GM23338 (cell line): ENCODE measurements around the gene CNTNAP2.

Source experiments
- EZH2 ChIP-seq: fragments of 200-600 bp; sonication (generic); IDR thresholded peaks from one replicate; pipeline ENCODE4 v1.8.0; 2017; ENCODE audit warnings: antibody characterized with exemption, mild to moderate bottlenecking, low read depth; ENCODE audit not compliant: unreplicated experiment
- EZH2phosphoT487 ChIP-seq: fragments of 200-600 bp; sonication (generic); IDR thresholded peaks from one replicate; pipeline ENCODE4 v1.8.1; 2018; ENCODE audit warnings: antibody characterized with exemption; ENCODE audit not compliant: unreplicated experiment
- JUNB ChIP-seq: IDR thresholded peaks from one replicate; pipeline ENCODE4 v1.6.1; 2016; ENCODE audit warnings: antibody characterized with exemption; ENCODE audit not compliant: unreplicated experiment
- POLR2AphosphoS5 ChIP-seq: IDR thresholded peaks from 2 replicates; pipeline ENCODE4 v1.6.1; 2016; ENCODE audit warnings: antibody characterized with exemption, low read depth
- STAT1 ChIP-seq: IDR thresholded peaks from one replicate; pipeline ENCODE4 v1.6.1; 2016; ENCODE audit warnings: antibody characterized with exemption; ENCODE audit not compliant: unreplicated experiment
- ZNF331 ChIP-seq: fragments of 250-450 bp; sonication (Bioruptor Pico); IDR thresholded peaks from 2 replicates; pipeline ENCODE4 v1.5.0; 2020; ENCODE audit warnings: low read depth, mild to moderate bottlenecking, moderate library complexity
- TF ChIP-seq, protein P1 (sequence below), 2 experiments: fragments of 200-600 bp in 1 of 2; sonication (generic) in 1 of 2; conservative IDR thresholded peaks; 2 replicates each; pipeline versions ENCODE4 v1.5.1 to v1.6.1; 2016 to 2017; ENCODE audit warnings: antibody characterized with exemption in 2 of 2, low read depth in 2 of 2, mild to moderate bottlenecking in 2 of 2, moderate library complexity in 1 of 2
- TF ChIP-seq, protein P2 (sequence below): fragments of 250-450 bp; sonication (Bioruptor Pico); IDR thresholded peaks from 2 replicates; pipeline ENCODE4 v1.5.0; 2020; ENCODE audit warnings: mild to moderate bottlenecking, moderate library complexity
- TF ChIP-seq, protein P3 (sequence below): IDR thresholded peaks from one replicate; pipeline ENCODE4 v1.6.1; 2018; ENCODE audit warnings: antibody characterized with exemption; ENCODE audit not compliant: unreplicated experiment
- TF ChIP-seq, protein P4 (sequence below): IDR thresholded peaks from 2 replicates; pipeline ENCODE4 v1.6.1; 2016; ENCODE audit warnings: antibody characterized with exemption

DNA sequence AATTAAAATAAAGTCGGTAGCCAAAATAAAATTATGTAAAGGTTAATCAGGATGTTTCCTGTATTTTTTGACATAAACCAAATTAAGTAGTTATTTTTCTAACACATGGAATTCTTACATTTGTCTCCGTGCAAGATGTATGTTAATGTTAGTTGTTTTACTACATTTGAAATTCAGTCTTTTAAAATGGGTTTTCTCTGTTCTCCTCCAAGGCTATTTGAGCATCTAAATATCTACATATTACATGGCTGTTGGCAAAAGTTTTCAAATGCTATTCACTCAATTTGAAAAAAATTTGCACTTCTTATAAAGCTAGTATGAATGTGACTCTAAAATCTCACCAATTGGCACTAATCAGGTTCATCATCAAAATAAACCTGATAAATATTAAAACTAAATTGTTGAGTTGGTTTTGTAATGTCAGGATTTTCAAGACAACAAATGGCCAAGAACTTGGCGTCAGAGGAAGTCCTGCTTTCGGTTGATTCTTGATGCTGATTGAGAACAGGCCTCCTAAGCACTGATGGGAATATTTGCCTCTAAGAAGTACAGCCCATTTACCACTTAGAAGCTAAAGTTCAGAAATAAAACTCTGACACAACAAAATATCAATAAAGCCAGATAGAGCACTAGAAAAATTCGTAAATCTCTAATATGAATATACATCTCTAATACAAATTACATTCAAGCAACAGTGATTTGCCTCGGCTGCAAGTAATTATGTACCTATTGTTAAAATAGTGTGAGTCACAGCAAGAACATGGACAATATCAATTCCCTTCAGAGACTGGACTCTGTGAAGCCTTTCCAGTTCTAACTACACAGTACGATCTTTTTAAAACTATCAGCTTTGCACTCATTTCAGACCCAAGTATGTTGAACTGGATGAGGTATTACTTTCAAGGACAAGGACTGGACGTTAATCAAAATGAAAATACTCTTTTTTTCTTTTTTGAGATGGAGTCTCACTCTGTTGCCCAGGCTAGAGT, 1740.8 kb downstream of the CNTNAP2 start:
- TF ChIP-seq, protein P1, sequence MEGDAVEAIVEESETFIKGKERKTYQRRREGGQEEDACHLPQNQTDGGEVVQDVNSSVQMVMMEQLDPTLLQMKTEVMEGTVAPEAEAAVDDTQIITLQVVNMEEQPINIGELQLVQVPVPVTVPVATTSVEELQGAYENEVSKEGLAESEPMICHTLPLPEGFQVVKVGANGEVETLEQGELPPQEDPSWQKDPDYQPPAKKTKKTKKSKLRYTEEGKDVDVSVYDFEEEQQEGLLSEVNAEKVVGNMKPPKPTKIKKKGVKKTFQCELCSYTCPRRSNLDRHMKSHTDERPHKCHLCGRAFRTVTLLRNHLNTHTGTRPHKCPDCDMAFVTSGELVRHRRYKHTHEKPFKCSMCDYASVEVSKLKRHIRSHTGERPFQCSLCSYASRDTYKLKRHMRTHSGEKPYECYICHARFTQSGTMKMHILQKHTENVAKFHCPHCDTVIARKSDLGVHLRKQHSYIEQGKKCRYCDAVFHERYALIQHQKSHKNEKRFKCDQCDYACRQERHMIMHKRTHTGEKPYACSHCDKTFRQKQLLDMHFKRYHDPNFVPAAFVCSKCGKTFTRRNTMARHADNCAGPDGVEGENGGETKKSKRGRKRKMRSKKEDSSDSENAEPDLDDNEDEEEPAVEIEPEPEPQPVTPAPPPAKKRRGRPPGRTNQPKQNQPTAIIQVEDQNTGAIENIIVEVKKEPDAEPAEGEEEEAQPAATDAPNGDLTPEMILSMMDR (conservative IDR thresholded peaks at IDR 0.05; ENCODE audit: low read depth in 2 of 2), result no peak
- TF ChIP-seq POLR2AphosphoS5, result no peak
- TF ChIP-seq EZH2phosphoT487, result no peak
- no peak for TF ChIP-seq EZH2
- TF ChIP-seq, protein P2, sequence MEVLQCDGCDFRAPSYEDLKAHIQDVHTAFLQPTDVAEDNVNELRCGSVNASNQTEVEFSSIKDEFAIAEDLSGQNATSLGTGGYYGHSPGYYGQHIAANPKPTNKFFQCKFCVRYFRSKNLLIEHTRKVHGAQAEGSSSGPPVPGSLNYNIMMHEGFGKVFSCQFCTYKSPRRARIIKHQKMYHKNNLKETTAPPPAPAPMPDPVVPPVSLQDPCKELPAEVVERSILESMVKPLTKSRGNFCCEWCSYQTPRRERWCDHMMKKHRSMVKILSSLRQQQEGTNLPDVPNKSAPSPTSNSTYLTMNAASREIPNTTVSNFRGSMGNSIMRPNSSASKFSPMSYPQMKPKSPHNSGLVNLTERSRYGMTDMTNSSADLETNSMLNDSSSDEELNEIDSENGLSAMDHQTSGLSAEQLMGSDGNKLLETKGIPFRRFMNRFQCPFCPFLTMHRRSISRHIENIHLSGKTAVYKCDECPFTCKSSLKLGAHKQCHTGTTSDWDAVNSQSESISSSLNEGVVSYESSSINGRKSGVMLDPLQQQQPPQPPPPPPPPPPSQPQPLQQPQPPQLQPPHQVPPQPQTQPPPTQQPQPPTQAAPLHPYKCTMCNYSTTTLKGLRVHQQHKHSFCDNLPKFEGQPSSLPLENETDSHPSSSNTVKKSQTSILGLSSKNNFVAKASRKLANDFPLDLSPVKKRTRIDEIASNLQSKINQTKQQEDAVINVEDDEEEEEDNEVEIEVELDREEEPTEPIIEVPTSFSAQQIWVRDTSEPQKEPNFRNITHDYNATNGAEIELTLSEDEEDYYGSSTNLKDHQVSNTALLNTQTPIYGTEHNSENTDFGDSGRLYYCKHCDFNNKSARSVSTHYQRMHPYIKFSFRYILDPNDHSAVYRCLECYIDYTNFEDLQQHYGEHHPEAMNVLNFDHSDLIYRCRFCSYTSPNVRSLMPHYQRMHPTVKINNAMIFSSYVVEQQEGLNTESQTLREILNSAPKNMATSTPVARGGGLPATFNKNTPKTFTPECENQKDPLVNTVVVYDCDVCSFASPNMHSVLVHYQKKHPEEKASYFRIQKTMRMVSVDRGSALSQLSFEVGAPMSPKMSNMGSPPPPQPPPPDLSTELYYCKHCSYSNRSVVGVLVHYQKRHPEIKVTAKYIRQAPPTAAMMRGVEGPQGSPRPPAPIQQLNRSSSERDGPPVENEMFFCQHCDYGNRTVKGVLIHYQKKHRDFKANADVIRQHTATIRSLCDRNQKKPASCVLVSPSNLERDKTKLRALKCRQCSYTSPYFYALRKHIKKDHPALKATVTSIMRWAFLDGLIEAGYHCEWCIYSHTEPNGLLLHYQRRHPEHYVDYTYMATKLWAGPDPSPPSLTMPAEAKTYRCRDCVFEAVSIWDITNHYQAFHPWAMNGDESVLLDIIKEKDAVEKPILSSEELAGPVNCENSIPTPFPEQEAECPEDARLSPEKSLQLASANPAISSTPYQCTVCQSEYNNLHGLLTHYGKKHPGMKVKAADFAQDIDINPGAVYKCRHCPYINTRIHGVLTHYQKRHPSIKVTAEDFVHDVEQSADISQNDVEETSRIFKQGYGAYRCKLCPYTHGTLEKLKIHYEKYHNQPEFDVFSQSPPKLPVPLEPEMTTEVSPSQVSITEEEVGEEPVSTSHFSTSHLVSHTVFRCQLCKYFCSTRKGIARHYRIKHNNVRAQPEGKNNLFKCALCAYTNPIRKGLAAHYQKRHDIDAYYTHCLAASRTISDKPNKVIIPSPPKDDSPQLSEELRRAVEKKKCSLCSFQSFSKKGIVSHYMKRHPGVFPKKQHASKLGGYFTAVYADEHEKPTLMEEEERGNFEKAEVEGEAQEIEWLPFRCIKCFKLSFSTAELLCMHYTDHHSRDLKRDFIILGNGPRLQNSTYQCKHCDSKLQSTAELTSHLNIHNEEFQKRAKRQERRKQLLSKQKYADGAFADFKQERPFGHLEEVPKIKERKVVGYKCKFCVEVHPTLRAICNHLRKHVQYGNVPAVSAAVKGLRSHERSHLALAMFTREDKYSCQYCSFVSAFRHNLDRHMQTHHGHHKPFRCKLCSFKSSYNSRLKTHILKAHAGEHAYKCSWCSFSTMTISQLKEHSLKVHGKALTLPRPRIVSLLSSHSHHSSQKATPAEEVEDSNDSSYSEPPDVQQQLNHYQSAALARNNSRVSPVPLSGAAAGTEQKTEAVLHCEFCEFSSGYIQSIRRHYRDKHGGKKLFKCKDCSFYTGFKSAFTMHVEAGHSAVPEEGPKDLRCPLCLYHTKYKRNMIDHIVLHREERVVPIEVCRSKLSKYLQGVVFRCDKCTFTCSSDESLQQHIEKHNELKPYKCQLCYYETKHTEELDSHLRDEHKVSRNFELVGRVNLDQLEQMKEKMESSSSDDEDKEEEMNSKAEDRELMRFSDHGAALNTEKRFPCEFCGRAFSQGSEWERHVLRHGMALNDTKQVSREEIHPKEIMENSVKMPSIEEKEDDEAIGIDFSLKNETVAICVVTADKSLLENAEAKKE (CRISPR knock-in tag), result no peak
- TF ChIP-seq ZNF331 (CRISPR knock-in tag), result no peak
- TF ChIP-seq STAT1, result no peak
- TF ChIP-seq JUNB, result no peak
- TF ChIP-seq, protein P3, sequence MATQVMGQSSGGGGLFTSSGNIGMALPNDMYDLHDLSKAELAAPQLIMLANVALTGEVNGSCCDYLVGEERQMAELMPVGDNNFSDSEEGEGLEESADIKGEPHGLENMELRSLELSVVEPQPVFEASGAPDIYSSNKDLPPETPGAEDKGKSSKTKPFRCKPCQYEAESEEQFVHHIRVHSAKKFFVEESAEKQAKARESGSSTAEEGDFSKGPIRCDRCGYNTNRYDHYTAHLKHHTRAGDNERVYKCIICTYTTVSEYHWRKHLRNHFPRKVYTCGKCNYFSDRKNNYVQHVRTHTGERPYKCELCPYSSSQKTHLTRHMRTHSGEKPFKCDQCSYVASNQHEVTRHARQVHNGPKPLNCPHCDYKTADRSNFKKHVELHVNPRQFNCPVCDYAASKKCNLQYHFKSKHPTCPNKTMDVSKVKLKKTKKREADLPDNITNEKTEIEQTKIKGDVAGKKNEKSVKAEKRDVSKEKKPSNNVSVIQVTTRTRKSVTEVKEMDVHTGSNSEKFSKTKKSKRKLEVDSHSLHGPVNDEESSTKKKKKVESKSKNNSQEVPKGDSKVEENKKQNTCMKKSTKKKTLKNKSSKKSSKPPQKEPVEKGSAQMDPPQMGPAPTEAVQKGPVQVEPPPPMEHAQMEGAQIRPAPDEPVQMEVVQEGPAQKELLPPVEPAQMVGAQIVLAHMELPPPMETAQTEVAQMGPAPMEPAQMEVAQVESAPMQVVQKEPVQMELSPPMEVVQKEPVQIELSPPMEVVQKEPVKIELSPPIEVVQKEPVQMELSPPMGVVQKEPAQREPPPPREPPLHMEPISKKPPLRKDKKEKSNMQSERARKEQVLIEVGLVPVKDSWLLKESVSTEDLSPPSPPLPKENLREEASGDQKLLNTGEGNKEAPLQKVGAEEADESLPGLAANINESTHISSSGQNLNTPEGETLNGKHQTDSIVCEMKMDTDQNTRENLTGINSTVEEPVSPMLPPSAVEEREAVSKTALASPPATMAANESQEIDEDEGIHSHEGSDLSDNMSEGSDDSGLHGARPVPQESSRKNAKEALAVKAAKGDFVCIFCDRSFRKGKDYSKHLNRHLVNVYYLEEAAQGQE, result no peak
- TF ChIP-seq, protein P4, sequence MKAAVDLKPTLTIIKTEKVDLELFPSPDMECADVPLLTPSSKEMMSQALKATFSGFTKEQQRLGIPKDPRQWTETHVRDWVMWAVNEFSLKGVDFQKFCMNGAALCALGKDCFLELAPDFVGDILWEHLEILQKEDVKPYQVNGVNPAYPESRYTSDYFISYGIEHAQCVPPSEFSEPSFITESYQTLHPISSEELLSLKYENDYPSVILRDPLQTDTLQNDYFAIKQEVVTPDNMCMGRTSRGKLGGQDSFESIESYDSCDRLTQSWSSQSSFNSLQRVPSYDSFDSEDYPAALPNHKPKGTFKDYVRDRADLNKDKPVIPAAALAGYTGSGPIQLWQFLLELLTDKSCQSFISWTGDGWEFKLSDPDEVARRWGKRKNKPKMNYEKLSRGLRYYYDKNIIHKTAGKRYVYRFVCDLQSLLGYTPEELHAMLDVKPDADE, result no peak
